ENCODE data around the gene ZNF429.
"Not testable (repeated sequence)": the region's sequence is repeated elsewhere in the genome, so short reads cannot be mapped to it uniquely, and the experiment has no call there.

ZNF429 gene

DNA sequence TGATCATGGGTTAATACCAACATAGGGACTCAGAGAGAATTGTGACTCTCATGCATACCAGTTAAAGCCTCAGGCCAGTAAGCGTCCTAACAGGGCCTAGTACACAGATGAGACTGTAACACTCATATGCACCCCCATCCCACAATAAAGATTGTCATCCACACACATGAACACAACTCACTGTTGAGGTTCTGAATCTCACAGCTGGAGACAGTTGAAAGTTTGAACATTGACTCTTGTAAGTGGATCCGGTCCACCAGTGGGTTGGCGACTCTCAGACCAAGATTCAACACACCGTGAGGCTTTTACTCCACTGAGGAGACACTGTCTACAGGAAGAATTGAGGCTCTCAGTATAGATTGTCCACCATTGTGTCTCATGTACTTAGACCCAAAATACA lies 88.1 kb downstream of the ZNF429 start:
- no peak for DNase-seq

DNA sequence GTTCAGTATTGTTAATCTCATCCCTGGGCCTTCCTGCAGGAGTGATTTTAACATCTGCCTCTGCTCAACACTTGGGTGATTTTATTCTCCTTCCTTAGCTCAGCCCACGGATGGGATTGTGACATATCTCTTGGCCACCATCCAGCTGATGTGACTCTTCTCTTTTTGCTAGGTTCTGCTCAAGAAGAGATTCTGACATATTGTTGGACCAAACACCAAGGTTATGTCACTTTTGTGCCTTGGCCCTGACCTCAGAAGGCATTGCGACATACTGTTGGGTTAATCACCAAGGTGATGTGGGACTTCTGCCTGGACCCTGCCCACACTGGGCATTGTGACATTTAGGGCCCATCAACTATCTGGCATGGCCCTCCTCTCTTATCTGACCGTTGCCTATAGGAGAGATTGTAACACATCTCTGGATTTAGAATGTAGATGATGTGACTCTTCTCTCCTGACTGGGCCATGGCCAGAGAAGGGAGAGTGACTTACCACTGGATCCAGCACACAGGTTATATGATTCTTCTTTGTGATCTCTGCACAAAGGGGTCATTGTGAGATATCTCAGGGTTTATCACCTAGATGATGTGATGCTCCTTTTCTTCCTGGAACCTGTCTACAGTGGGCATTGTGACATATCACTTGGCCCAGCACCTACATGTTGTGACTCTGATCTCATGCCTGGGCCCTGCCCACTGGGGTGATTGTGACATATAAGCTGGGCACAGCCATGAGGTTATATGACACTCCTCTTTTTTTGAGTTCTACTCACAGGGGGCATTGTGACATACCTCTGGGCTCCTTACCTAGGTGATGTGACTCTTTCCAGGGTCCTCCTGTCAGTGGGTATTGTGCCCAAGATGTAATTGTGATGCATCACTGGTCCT lies 88.8 kb downstream of the ZNF429 start:
- DNase-seq: no peak

GRCh38 chr19:21595185-21595584 lies 89.8 kb downstream of the ZNF429 start:
- no peak for DNase-seq

- no peak for DNase-seq
Observed at GRCh38 chr19:21602082-21602658, 96.8 kb downstream of the ZNF429 start.

- DNase-seq: not testable (repeated sequence)
Observed at GRCh38 chr19:21602659-21603430, 97.4 kb downstream of the ZNF429 start.

DNA sequence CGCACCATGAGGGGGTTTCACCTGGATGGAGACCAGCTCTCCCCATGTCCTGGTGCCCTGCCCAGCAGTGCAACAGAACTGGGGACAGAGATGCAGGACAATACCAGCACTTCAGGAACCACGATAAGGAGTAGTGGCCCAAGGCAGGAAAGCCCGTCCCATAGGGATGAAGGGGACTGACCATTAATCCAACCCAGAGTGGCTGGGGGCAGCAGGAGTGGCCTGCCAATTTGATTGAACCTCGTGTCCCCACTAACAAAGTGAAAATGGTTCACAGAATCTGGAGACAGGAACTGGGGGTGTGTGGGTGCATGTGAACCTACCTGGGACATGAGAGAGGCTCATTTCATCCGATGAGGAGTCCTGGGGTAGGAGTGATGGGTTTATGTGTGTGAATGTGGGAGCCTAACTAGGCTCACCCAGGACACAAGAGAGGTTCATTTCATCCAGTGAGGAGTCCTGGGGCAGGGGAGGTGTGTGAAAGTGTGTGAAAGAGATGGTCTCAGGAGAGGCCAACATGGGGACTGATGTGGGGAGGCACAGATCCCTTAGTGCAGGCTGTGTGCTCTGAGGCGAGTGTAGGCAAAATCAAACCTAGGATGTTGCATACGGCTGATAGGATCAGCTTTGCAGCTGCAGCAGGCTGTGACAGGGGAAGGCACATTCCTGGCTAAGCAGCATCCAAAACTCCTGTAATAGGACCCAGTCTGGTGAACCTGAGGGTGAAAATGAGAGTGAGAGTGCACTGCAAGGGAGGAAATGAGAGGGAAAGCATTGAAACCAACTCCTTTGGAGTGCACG lies 98.2 kb downstream of the ZNF429 start:
- no peak for DNase-seq

DNA sequence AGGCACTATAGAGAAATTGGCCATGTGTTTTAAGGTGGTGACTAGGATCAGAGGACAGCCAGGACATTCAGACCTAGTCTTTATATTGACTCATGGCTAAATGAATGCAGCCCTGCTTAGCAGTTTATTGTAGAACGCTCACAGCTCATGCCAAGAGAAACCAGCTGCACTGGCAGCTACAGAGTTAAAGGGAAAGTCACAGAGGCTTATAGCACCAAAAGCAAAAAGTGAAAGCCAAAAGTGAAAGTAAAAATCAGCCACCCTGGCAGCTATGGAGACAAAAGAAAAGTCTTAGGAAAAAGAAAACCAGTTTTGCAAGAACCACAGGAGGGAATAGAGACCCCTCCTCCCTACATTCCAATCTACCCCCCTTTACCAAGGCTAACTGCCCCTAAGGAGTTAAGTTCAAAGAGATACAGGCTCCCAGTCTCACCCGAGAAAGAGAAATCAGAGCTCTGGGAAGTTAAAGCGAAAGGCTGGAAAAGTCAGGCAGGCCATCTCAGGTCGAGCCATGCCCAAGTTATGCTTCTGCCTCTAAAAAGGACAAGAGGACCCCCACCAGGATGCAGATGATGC lies 99.0 kb downstream of the ZNF429 start:
- DNase-seq: no peak
